Esophagus squamous epithelium (tissue), 5 donors: ENCODE measurements around the gene RAPGEF1. TPM values are rescaled to one million over a fixed set of nuclear protein-coding genes. Genes with fewer than 3 reads are reported as not detected.
A peak's percentile ranks its signal among the peaks of the same experiment; 100 is the strongest.

Experiments used
- DNase-seq: peaks from one replicate; lab custom pipeline; 2025; lab: John Stamatoyannopoulos, UW
- H3K27ac ChIP-seq, 4 donors: fragments of 200-600 bp; sonication (generic); one replicate each; pipeline ENCODE4 v1.5.1; 2016 to 2019; ENCODE audit warnings: mild to moderate bottlenecking in 1 of 4
- H3K27me3 ChIP-seq, 4 donors: fragments of 200-600 bp; sonication (generic); 1 replicate in 3 of 4; 2 replicates in 1 of 4; pipeline versions ENCODE4 v1.5.1 to v1.6.0; 2017 to 2021; ENCODE audit warnings: antibody characterized with exemption in 1 of 4
- H3K36me3 ChIP-seq, 3 donors: fragments of 200-600 bp; sonication (generic); one replicate each; pipeline ENCODE4 v1.5.1; 2016 to 2019
- H3K4me1 ChIP-seq, 3 donors: fragments of 200-600 bp; sonication (generic); one replicate each; pipeline ENCODE4 v1.5.1; 2017 to 2019
- H3K4me3 ChIP-seq, 4 donors: fragments of 200-600 bp; sonication (generic); 1 replicate in 3 of 4; 2 replicates in 1 of 4; pipeline ENCODE4 v1.5.1; 2016 to 2019; ENCODE audit warnings: mild to moderate bottlenecking in 2 of 4, moderate library complexity in 1 of 4
- H3K9me3 ChIP-seq, 3 donors: fragments of 200-600 bp; sonication (generic); one replicate each; pipeline ENCODE4 v1.5.1; 2016 to 2019
- POLR2A ChIP-seq, 4 donors: fragments of 450-650 bp; IDR thresholded peaks; one replicate each; pipeline ENCODE4 v1.6.1; 2017; ENCODE audit warnings: antibody characterized with exemption in 4 of 4, mild to moderate bottlenecking in 4 of 4, moderate library complexity in 3 of 4
- WGBS, 2 donors: methylation state at CpG; one replicate each; pipeline ENCODE4 v1.1.5; 2018; 5-methylcytosine and 5-hydroxymethylcytosine counted together
- intact Hi-C: fragments of 100-400 bp; cut with DNase I; formaldehyde crosslinking; loops from one replicate; pipeline ENCODE4 v1.15.0; 2022
- total RNA-seq, 4 donors: library from RNA; depleted of rRNA; stranded (reverse); fragments of >200 nt; gene quantifications; one replicate each; pipeline ENCODE4 v1.1.0, GENCODE V29; 2016
- TF ChIP-seq, protein P1 (sequence below), 6 experiments: fragments of 450-650 bp in 4 of 6; fragments of 200-600 bp in 2 of 6; sonication (generic) in 2 of 6; IDR thresholded peaks; one replicate each; pipeline ENCODE4 v1.5.1; 2016 to 2019; ENCODE audit warnings: antibody characterized with exemption in 6 of 6, mild to moderate bottlenecking in 4 of 6, moderate library complexity in 4 of 6
- donor health status: DM: yes; HTN: yes; CAD: no.

Gene RAPGEF1
- total RNA-seq, 4 donors from 2014 or later = 12.2 to 40.4 (median 19.0) TPM

GRCh38 chr9:131748411-131748955 is 8.6 kb upstream of the RAPGEF1 start:
- no peak for TF ChIP-seq POLR2A (IDR thresholded peaks at IDR 0.05)
- TF ChIP-seq, protein P1, sequence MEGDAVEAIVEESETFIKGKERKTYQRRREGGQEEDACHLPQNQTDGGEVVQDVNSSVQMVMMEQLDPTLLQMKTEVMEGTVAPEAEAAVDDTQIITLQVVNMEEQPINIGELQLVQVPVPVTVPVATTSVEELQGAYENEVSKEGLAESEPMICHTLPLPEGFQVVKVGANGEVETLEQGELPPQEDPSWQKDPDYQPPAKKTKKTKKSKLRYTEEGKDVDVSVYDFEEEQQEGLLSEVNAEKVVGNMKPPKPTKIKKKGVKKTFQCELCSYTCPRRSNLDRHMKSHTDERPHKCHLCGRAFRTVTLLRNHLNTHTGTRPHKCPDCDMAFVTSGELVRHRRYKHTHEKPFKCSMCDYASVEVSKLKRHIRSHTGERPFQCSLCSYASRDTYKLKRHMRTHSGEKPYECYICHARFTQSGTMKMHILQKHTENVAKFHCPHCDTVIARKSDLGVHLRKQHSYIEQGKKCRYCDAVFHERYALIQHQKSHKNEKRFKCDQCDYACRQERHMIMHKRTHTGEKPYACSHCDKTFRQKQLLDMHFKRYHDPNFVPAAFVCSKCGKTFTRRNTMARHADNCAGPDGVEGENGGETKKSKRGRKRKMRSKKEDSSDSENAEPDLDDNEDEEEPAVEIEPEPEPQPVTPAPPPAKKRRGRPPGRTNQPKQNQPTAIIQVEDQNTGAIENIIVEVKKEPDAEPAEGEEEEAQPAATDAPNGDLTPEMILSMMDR (IDR thresholded peaks at IDR 0.05) = no peak
- DNase-seq = no peak
- intact Hi-C loops = loop anchor here (10.0 kb wide), 2 partner anchors 224 to 394 kb away; no protein-coding TSS in a partner anchor
- Histone ChIP-seq H3K36me3 (no peaks in the 10 kb centered on the region), H3K9me3 (no peaks in the 10 kb centered on the region), H3K4me3 (no peak overlapping the region), H3K4me1 (no peaks in the 10 kb centered on the region), H3K27ac (no peak overlapping the region), H3K27me3 (no peaks in the 10 kb centered on the region)
- WGBS, 2 donors = 59 to 61% methylated on average over 4 to 5 of the region's 5 CpGs

GRCh38 chr9:131747352-131747751 is 7.5 kb upstream of the RAPGEF1 start:
- intact Hi-C loops = loop anchor here (10.0 kb wide), 2 partner anchors 223 to 393 kb away; no protein-coding TSS in a partner anchor
- no peak for DNase-seq

GRCh38 chr9:131745610-131746009 is 5.7 kb upstream of the RAPGEF1 start:
- no peaks in the 10 kb centered on the region for H3K9me3 ChIP-seq
- H3K27ac ChIP-seq = no peak overlapping the region
- 58 to 80% methylated on average over 2 of the region's 2 CpGs for WGBS, 2 donors
- H3K27me3 ChIP-seq = no peaks in the 10 kb centered on the region
- no peaks in the 10 kb centered on the region for H3K36me3 ChIP-seq
- intact Hi-C loops = loop anchor here (10.0 kb wide), 2 partner anchors 221 to 391 kb away; no protein-coding TSS in a partner anchor
- TF ChIP-seq, protein P1 (IDR thresholded peaks at IDR 0.05) = no peak
- TF ChIP-seq POLR2A (IDR thresholded peaks at IDR 0.05) = no peak
- DNase-seq = no peak
- H3K4me3 ChIP-seq = no peak overlapping the region
- H3K4me1 ChIP-seq = no peaks in the 10 kb centered on the region

More at GRCh38 chr9:131747352-131747751, 7.5 kb upstream of the RAPGEF1 start:
- no peak overlapping the region for H3K27ac ChIP-seq
- WGBS, 2 donors = 23 to 38% methylated on average over 5 of the region's 5 CpGs
- H3K9me3 ChIP-seq = no peaks in the 10 kb centered on the region
- TF ChIP-seq, protein P1 (IDR thresholded peaks at IDR 0.05) = peak; percentile 17 to 68 (median 50)
- TF ChIP-seq POLR2A (IDR thresholded peaks at IDR 0.05) = no peak
- H3K4me1 ChIP-seq = no peaks in the 10 kb centered on the region
- H3K4me3 ChIP-seq = no peak overlapping the region
- H3K36me3 ChIP-seq = no peaks in the 10 kb centered on the region
- no peaks in the 10 kb centered on the region for H3K27me3 ChIP-seq

GRCh38 chr9:131744720-131745201 is 4.9 kb upstream of the RAPGEF1 start:
- H3K27ac ChIP-seq = no peak overlapping the region
- intact Hi-C loops = loop anchor here (10.0 kb wide), 2 partner anchors 220 to 390 kb away; no protein-coding TSS in a partner anchor
- peaks cover 0 to 5% (median 0%) of the 10 kb centered on the region in 3 donors for H3K4me1 ChIP-seq
- TF ChIP-seq POLR2A (IDR thresholded peaks at IDR 0.05) = no peak
- TF ChIP-seq, protein P1 (IDR thresholded peaks at IDR 0.05) = no peak
- H3K4me3 ChIP-seq = no peak overlapping the region
- H3K36me3 ChIP-seq = no peaks in the 10 kb centered on the region
- DNase-seq = no peak
- H3K27me3 ChIP-seq = no peaks in the 10 kb centered on the region
- WGBS, 2 donors = 68 to 92% methylated on average over 6 to 7 of the region's 8 CpGs
- H3K9me3 ChIP-seq = no peaks in the 10 kb centered on the region

- intact Hi-C loops = loop anchor here (10.0 kb wide), 2 partner anchors 219 to 389 kb away; no protein-coding TSS in a partner anchor
- no peak for TF ChIP-seq POLR2A (IDR thresholded peaks at IDR 0.05)
- TF ChIP-seq, protein P1 (IDR thresholded peaks at IDR 0.05) = no peak
- Histone ChIP-seq H3K36me3 (no peaks in the 10 kb centered on the region), H3K27ac (no peak overlapping the region), H3K4me3 (no peak overlapping the region), H3K9me3 (no peaks in the 10 kb centered on the region), H3K4me1 (peaks cover 0 to 5% (median 0%) of the 10 kb centered on the region in 3 donors), H3K27me3 (no peaks in the 10 kb centered on the region)
- WGBS, 2 donors = 71 to 79% methylated on average over 6 to 8 of the region's 9 CpGs
- DNase-seq = no peak
These were observed 4.4 kb upstream of the RAPGEF1 start for GRCh38 chr9:131744171-131744719.
